B cell (primary cell): ENCODE measurements around the gene SLC6A12. TPM values are rescaled to one million over a fixed set of nuclear protein-coding genes. Genes with fewer than 3 reads are reported as not detected.

Experiments used
- ATAC-seq: fragments of 200-7000 bp; cut with Tn5 transposase; one replicate; pipeline ENCODE4 v1.10.0; 2021; ENCODE audit warnings: low read depth, mild to moderate bottlenecking, moderate number of reproducible peaks, moderate library complexity
- CTCF ChIA-PET: fragments of 350-600 bp; sonication (Branson Sonifier 250); formaldehyde crosslinking; loops from one replicate; lab custom pipeline; 2021; ENCODE audit warnings: antibody characterized with exemption, inconsistent platforms; lab: Charles Lee
- POLR2A ChIA-PET: fragments of 350-600 bp; sonication (Branson Sonifier 250); formaldehyde crosslinking; loops from one replicate; lab custom pipeline; 2021; ENCODE audit warnings: antibody characterized with exemption; lab: Charles Lee
- DNase-seq: peaks from one replicate; pipeline ENCODE4 v3.0.0; 2013
- H2AFZ ChIP-seq: 2 replicates; pipeline ENCODE4 v1.6.1; 2012; ENCODE audit warnings: mild to moderate bottlenecking, low read depth, low read length; ENCODE audit not compliant: insufficient read depth, poor library complexity, severe bottlenecking
- H3K27ac ChIP-seq, 2 donors: 1 replicate in 1 of 2; 2 replicates in 1 of 2; pipeline ENCODE4 v1.5.1; 2012 to 2013; ENCODE audit warnings: low read length in 2 of 2, mild to moderate bottlenecking in 2 of 2, moderate library complexity in 1 of 2
- H3K27me3 ChIP-seq, 4 experiments: fragments of 200-600 bp in 1 of 4; sonication (generic) in 1 of 4; replicated peaks in 1 of 4; 1 replicate in 2 of 4; 2 replicates in 2 of 4; pipeline versions ENCODE4 v1.6.1 to v1.7.0; 2013 to 2016; ENCODE audit warnings: low read length in 3 of 4, mild to moderate bottlenecking in 2 of 4, mixed read lengths in 1 of 4, moderate library complexity in 1 of 4; ENCODE audit not compliant: insufficient read depth in 4 of 4, control insufficient read depth in 3 of 4; ENCODE audit errors: control extremely low read depth in 1 of 4
- H3K36me3 ChIP-seq, 2 experiments: replicated peaks in 1 of 2; 1 replicate in 1 of 2; 2 replicates in 1 of 2; pipeline versions ENCODE4 v1.6.1 to v1.7.1; 2013; ENCODE audit warnings: low read length in 1 of 2; ENCODE audit not compliant: insufficient read depth in 2 of 2, control insufficient read depth in 1 of 2; ENCODE audit errors: control extremely low read depth in 1 of 2, extremely low read depth in 1 of 2
- H3K4me1 ChIP-seq, 2 donors: fragments of 200-600 bp in 1 of 2; sonication (generic) in 1 of 2; 1 replicate in 1 of 2; 2 replicates in 1 of 2; pipeline versions ENCODE4 v1.5.1 to v1.6.1; 2013 to 2017; ENCODE audit warnings: low read length in 2 of 2; ENCODE audit not compliant: control insufficient read depth in 2 of 2, insufficient read depth in 2 of 2
- H3K4me2 ChIP-seq: replicated peaks from 2 replicates; pipeline ENCODE3; 2012; ENCODE audit warnings: mild to moderate bottlenecking, low read depth, low read length; ENCODE audit not compliant: poor library complexity, severe bottlenecking
- H3K4me3 ChIP-seq, 5 experiments: fragments of 200-600 bp in 1 of 5; sonication (generic) in 1 of 5; 1 replicate in 3 of 5; 2 replicates in 2 of 5; pipeline versions ENCODE4 v1.5.1 to v1.7.0; 2011 to 2016; ENCODE audit warnings: low read length in 4 of 5, mild to moderate bottlenecking in 4 of 5, low read depth in 2 of 5, control low read depth in 1 of 5, moderate library complexity in 1 of 5; ENCODE audit not compliant: insufficient read depth in 1 of 5; ENCODE audit errors: control extremely low read depth in 1 of 5, extremely low read depth in 1 of 5
- H3K79me2 ChIP-seq: fragments of 200-600 bp; sonication (generic); one replicate; pipeline ENCODE4 v1.6.0; 2016; ENCODE audit warnings: low read length; ENCODE audit not compliant: control insufficient read depth, insufficient read depth
- H3K9ac ChIP-seq: fragments of 200-600 bp; sonication (generic); 2 replicates; pipeline ENCODE4 v1.6.1; 2017; ENCODE audit warnings: mild to moderate bottlenecking, low read length, moderate library complexity
- H3K9me3 ChIP-seq, 3 donors: one replicate each; pipeline versions ENCODE4 v1.6.1 to v1.7.1; 2013; ENCODE audit warnings: low read length in 2 of 3; ENCODE audit not compliant: control insufficient read depth in 2 of 3, insufficient read depth in 1 of 3; ENCODE audit errors: control extremely low read depth in 1 of 3
- H4K20me1 ChIP-seq: 2 replicates; pipeline ENCODE4 v1.6.0; 2012; ENCODE audit warnings: mild to moderate bottlenecking, low read length; ENCODE audit not compliant: insufficient read depth, control insufficient read depth, poor library complexity, severe bottlenecking
- H3K27ac Mint-ChIP-seq: one replicate; pipeline ENCODE4 v1.8.0; 2021; ENCODE audit warnings: mixed read lengths
- H3K27me3 Mint-ChIP-seq: one replicate; pipeline ENCODE4 v1.8.0; 2021; ENCODE audit warnings: mixed read lengths
- H3K4me1 Mint-ChIP-seq: one replicate; pipeline ENCODE4 v1.8.0; 2021; ENCODE audit warnings: mixed read lengths
- H3K4me3 Mint-ChIP-seq: one replicate; pipeline ENCODE4 v1.8.0; 2021; ENCODE audit warnings: mixed read lengths
- H3K9me3 Mint-ChIP-seq: one replicate; pipeline ENCODE4 v1.8.0; 2022; ENCODE audit warnings: mixed read lengths; ENCODE audit not compliant: insufficient read depth
- EZH2 ChIP-seq: IDR thresholded peaks from 2 replicates; pipeline ENCODE4 v1.6.1; 2012; ENCODE audit warnings: borderline replicate concordance, low read depth, mild to moderate bottlenecking, moderate library complexity, low read length; ENCODE audit not compliant: insufficient read depth, poor library complexity, severe bottlenecking
- WGBS: methylation state at CpG from one replicate; pipeline ENCODE4 v1.1.5; 2013; ENCODE audit warnings: missing lambda C conversion rate; ENCODE audit not compliant: insufficient coverage; 5-methylcytosine and 5-hydroxymethylcytosine counted together
- intact Hi-C: fragments of 100-400 bp; cut with micrococcal nuclease; formaldehyde crosslinking; loops from one replicate; pipeline ENCODE4 v1.10.0; 2022
- polyA plus RNA-seq: library from polyadenylated mRNA; depleted of rRNA; stranded (reverse); fragments of >200 nt; gene quantifications from 2 replicates; pipeline ENCODE4 v1.2.3, GENCODE V29; 2012
- total RNA-seq, 2 donors: library from RNA; stranded (reverse); fragments of 120-200 nt in 1 of 2; gene quantifications; 1 replicate in 1 of 2; 2 replicates in 1 of 2; pipeline versions ENCODE4 v1.2.3 to v1.2.4, GENCODE V29; 2013 to 2022
- TF ChIP-seq, protein P1 (sequence below): fragments of 200-600 bp; IDR thresholded peaks from one replicate; pipeline ENCODE4 v1.8.0; 2022; ENCODE audit warnings: antibody characterized with exemption, mild to moderate bottlenecking

The SLC6A12 gene
- total and polyA plus RNA-seq, 2 donors (not counting 1 experiment from before 2014, with no cell fraction given) = 0.06 TPM; not detected in 1

GRCh38 chr12:172732-173161, 41.2 kb downstream of the SLC6A12 start:
- 71% methylated on average over 15 of the region's 15 CpGs for WGBS
- no peaks in the 10 kb centered on the region for H3K4me1 ChIP-seq
- peaks cover 0 to 2% (median 0%) of the 10 kb centered on the region in 4 experiments for H3K27me3 ChIP-seq
- no peak for DNase-seq
- H3K27ac ChIP-seq = no peak overlapping the region
- no peak overlapping the region for H3K27ac Mint-ChIP-seq
- H3K4me2 ChIP-seq = no peak overlapping the region
- H3K9me3 Mint-ChIP-seq = no peaks in the 10 kb centered on the region
- ChIA-PET CTCF (no interaction called here), POLR2A (no interaction called here)
- TF ChIP-seq, protein P1, sequence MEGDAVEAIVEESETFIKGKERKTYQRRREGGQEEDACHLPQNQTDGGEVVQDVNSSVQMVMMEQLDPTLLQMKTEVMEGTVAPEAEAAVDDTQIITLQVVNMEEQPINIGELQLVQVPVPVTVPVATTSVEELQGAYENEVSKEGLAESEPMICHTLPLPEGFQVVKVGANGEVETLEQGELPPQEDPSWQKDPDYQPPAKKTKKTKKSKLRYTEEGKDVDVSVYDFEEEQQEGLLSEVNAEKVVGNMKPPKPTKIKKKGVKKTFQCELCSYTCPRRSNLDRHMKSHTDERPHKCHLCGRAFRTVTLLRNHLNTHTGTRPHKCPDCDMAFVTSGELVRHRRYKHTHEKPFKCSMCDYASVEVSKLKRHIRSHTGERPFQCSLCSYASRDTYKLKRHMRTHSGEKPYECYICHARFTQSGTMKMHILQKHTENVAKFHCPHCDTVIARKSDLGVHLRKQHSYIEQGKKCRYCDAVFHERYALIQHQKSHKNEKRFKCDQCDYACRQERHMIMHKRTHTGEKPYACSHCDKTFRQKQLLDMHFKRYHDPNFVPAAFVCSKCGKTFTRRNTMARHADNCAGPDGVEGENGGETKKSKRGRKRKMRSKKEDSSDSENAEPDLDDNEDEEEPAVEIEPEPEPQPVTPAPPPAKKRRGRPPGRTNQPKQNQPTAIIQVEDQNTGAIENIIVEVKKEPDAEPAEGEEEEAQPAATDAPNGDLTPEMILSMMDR = no peak
- no peak for TF ChIP-seq EZH2
- no peak overlapping the region for H3K4me3 ChIP-seq
- H3K9ac ChIP-seq = no peak overlapping the region
- no peaks in the 10 kb centered on the region for H3K36me3 ChIP-seq
- no peaks in the 10 kb centered on the region for H3K9me3 ChIP-seq
- no peak overlapping the region for H2AFZ ChIP-seq
- H3K79me2 ChIP-seq = no peaks in the 10 kb centered on the region
- no peaks in the 10 kb centered on the region for H4K20me1 ChIP-seq
- peaks cover 24% of the 10 kb centered on the region for H3K27me3 Mint-ChIP-seq
- no peaks in the 10 kb centered on the region for H3K4me1 Mint-ChIP-seq
- H3K4me3 Mint-ChIP-seq = no peak overlapping the region
- no peak for ATAC-seq
- intact Hi-C loops = no loop called here

GRCh38 chr12:171743-172676, 41.9 kb downstream of the SLC6A12 start:
- Histone ChIP-seq H3K36me3 (no peaks in the 10 kb centered on the region), H4K20me1 (no peaks in the 10 kb centered on the region), H3K27ac (no peak overlapping the region), H3K4me2 (no peak overlapping the region), H2AFZ (no peak overlapping the region), H3K79me2 (no peaks in the 10 kb centered on the region), H3K4me3 (no peak overlapping the region), H3K9ac (no peak overlapping the region), H3K4me1 (no peaks in the 10 kb centered on the region), H3K9me3 (no peaks in the 10 kb centered on the region), H3K27me3 (peaks cover 0 to 2% (median 0%) of the 10 kb centered on the region in 4 experiments)
- no peaks in the 10 kb centered on the region for H3K4me1 Mint-ChIP-seq
- no peak overlapping the region for H3K4me3 Mint-ChIP-seq
- no peak for DNase-seq
- ChIA-PET CTCF (no interaction called here), POLR2A (no interaction called here)
- WGBS = 69% methylated on average over 15 of the region's 18 CpGs
- H3K9me3 Mint-ChIP-seq = no peaks in the 10 kb centered on the region
- peaks cover 27% of the 10 kb centered on the region for H3K27me3 Mint-ChIP-seq
- intact Hi-C loops = no loop called here
- TF ChIP-seq, protein P1 = no peak
- H3K27ac Mint-ChIP-seq = no peak overlapping the region
- no peak for ATAC-seq
